Measurements from ENCODE around the gene PPIL1.

Gene PPIL1

DNA sequence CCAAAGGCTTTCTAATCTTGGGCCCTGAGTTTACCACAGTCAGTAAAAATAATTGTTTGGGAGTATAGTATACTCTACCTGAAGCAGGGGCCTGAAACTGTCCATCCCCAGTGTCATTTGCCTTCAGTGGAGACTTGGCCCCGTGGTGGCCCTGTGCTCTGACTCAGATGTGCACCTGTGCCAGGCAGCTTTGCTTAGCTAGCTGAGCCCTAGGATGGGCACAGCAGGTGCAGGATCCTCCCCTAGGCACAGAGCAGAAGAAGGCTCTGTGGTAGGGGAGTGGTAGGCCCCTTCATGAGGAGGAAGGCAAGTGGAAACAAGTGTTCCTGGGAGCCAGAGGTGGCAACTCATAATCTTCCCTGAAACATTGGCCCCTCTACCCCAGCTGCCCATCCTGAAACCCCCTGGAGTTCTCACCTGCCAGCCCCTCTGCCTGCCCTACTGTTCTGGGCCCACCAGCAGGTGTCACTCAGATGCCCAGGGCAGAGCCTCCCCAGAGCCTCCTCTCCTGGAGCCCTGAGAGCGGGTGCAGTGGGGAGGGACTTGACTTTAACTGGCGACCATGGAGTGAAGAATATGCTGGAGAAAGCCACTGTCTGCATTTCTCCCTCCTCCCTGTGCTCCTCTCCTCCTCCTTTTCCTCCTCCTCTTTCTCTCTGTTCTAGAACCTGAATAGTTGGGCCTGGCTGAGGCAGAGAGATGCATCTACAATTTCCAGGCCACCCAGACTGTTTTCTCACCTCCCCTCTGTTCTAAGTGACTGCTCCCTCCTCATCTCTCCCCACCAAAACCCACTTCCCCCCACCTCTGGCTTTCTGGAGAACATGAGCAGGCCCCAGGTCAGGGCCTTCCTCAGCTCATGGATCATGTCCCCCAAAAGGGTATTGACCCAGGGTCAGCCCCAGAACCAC lies 38.2 kb downstream of the PPIL1 start:
- DNase-seq (ENCODE audit: low read depth in 2 of 2), result no peak

DNA sequence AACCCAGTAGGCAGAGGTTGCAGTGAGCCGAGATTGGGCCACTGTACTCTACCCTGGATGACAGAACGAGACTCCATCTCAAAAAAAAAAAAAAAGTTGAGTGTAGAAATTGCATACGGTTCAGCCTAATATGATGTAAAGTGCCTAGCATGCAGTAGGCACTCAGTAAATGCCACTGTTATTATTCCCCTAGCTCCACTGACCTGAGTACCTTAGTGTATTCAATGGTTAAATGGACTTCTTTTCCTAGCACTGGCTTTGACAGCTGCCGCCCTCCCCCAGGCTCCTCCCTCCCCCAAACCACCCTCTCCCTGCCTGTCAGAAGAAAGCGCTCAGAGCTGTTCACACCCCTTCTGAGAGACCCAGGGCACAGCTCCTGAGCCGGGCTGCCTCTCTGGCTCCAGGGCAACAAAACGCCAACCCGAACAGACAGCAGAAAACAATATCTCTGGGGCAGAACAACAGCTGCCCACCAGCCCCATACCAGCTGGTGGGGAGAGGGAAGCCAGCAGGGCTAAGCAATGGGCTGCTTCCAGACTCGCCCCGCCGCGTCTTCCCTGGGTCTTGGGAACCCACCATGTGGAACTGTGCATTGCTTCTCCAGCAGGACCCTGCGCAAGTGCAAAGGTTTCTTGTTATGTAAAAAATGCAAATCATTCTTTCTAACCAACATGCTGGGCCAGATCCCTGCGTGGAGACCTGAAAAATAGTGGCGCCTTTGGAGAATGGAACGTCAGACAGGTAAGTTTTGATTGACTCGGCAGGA lies 39.8 kb downstream of the PPIL1 start:
- DNase-seq (ENCODE audit: low read depth in 2 of 2), result no peak

DNA sequence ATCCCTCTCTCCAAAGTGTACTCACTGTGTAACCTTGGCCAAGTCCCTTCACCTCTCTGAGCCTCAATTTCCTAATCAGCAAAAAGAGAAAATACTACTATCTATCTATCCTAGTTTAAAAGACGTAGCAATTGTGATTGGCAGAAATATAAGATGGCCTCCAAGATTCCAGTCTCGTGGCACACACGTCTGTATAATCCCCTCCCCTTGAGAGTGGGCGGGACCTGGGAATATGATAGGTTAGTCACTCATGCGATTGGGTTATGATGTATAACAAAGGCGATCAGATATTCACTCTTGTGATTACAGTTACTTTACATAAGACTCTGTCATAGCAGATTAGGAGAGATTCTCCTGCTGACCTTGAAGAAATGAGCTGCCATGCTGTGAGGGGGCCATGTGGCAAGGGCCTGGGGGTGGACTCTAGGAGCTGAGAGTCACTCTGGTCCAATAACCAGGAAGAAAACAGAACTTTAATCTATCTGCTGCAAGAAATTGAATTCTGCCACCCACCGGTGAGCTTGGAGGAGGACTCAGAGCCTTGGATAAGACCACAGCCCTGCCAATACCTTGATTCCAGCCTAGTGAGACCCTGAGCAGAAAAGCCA lies 41.3 kb downstream of the PPIL1 start:
- DNase-seq (ENCODE audit: low read depth in 2 of 2), result no peak

DNA sequence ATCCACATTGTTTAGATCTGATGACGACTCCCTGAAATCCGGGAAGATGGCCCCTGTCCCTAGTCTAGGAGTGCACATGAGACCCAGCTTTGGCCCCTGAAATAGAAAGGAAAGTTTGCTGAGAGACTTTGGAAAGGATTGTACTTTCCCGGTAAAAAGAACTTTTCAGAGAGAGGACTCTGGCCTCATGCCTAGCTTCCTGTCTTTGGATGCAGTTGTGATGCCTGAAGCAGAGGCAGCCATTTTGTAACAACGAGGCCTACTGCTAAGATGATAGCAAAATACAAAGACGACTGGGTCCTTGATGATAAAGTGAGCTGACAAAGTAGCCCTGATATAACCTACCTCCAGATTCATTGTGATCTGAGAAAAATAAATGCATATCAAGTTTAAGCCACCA lies 42.3 kb downstream of the PPIL1 start:
- no peak for DNase-seq (ENCODE audit: low read depth in 2 of 2)

DNA sequence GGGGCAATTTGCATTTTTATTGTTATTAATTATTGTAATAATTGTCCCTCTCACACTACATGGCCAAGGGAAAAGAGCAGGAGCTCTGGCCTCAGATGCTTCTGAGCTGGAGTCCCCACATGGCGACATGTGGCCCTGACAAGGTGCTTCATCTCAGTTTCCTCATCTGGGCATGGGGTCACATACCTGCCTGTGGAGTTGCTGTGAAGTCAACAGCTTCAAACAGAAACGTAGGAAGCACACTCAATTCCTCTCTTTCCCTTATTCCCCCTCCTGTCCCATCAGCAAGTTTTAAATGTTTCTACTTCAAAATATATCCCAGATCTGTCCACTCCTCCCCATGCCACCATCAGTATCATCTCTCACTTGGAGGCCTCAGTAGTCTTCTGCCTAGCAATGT lies 44.0 kb downstream of the PPIL1 start:
- no peak for DNase-seq (ENCODE audit: low read depth in 2 of 2)

DNA sequence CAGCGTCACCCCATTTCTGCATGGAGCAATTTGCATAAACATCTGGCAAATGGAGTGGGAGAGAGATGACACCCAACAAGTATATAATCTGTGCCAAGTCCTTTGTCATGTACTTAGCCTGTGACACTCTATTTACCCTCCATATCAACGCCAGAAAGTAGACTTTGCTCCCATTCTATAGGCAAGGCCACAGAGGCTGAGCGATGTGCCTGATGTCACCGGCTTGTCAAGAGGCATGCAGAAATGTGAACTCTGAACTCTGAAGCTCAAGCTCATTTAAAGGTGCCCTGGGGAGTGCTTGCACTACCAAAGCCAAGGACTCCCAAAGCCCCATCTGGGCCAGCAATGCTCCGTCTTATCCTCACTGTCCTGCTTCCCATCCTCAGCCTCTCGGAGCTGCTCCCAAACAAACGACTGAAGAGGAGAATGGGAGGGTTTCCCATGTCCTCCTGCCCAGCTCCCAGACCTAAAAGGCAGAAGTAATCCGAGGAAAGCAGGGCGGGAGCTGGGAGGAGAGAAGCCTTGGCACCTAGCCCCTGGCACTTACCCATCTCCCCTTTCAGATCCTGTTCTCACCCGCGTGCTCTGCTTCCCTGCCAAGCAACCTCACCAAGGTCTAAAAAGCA lies 44.6 kb downstream of the PPIL1 start:
- DNase-seq (ENCODE audit: low read depth in 2 of 2), result no peak

DNA sequence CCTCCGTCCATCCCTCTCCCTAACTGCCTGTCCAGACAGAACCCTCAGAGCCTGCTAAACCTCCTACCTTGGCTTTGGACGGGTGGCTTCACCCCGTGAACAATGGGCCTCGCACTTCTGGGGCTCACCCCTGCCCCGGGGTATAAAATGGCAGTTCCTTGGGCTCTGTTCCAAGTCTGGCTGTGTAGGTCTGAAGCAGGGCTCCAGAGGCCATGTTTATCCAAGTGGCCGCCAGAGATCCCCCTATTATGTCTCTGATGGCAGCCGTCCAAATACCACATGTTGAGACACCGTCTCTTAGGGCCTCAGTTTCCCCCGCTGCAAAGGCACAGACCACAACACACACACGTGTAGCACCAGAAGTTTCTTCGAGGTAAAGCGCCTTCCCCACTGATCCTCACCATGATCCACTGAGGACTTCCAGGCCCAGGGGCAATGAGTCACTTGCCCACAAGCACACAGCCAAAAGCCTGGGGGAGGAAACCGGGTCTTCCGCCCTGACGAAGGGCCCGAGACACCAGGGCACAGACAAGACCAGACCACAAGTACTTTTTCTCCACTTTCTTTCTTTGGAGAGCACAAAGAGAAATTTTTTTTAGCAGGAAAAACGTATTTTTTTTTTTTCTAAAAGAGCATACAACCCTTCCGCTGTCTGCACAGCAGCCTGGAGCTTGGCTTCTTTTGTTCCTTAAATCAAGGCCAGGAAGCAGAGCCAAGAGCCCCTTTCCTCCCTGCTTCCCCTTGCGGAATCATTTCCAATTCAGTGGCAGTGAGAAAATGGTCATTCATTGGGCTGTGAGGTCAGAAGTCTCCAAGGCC lies 47.1 kb downstream of the PPIL1 start:
- DNase-seq (ENCODE audit: low read depth in 2 of 2), result no peak

DNA sequence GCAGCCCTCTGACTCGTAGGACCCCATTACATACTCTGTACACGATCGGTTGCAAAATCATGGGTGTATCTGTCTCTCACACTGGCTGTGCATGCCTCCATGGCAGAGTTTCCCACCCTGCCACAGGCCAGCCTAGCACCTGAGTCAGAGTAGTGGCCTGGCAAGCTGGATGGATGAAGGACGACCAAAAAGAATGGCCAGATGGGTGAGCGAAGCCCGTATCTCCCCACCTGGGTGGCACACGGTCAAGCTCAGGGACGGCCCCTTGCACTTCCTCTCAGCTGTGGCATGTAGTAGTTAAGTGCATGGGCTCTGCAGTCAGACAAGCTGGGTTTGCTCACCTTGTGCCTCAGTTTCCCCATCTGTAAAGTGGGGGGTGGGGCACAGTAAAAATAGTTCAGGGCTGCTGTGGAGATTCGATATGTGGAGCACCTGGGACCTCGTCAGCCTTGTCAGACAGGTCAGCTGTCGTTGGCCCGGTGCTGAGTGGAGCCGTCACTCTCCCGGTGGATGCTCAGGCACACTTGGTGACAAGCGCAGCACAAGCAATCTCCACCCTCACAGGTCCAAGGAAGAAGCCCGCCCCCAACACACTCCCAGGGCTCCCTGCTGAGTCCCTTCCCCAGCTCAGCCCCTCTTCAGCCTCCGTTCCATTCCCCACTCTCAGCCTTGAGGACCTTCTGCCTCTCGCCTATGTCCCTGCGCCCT lies 47.9 kb downstream of the PPIL1 start:
- no peak for DNase-seq (ENCODE audit: low read depth in 2 of 2)

DNA sequence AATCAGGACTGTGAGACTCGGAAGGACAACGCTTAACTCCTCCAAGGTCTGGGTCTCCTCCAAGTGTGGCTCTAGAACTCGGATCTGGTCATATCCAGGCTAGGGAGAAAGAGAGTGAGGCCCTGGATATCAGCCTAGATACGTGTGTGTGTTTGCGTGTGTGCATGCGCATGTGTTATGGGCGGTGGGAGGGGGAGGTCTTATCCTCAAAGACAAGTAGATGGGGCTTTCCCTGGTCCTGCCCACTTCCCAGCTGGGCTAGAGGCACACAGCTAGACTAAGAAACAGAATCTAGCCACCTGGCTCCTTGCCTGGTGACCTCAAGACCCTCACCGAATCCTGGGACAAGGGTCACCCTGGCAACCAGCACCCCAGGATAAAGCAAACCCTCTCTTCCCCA lies 48.6 kb downstream of the PPIL1 start:
- DNase-seq (ENCODE audit: low read depth in 2 of 2), result no peak

DNA sequence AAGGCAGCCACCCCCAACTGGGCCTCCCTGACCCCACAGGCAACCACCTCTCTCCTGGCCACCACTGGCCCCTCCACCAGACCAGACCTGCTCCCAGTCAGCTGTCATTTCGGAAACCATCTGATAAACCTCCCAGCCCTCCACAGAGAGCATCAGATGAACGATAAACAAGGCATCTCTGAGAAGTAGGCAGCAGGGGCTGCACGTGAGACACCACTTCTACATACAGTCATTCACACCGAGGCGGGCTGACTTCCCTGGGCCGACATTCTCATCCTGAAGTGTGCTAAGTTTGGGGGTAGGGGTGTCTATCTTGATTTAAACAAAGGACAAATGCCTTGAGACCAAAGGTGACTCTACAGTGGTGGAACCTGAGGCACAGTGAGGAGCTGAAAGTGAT lies 49.2 kb downstream of the PPIL1 start:
- no peak for DNase-seq (ENCODE audit: low read depth in 2 of 2)

DNA sequence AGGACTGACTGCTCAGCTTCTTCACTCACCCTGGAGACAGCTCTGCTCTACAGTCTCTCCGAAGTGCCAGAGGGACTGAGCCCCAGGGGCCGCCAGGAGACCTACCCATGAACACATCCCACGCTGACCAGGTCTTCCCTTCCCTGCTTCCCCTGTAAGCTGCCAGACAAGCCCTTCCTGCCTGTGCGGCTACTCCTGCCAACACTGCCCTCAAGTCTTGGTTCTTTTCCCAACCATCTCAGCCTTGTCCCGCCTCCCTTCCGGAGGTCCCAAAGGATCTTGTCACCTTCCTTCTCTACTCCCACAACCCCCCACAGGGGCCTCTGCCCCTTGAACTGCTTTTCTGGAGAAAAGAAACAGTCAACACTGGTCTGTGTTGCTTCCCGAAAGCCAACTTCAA lies 50.4 kb downstream of the PPIL1 start:
- DNase-seq (ENCODE audit: low read depth in 2 of 2), result no peak

DNA sequence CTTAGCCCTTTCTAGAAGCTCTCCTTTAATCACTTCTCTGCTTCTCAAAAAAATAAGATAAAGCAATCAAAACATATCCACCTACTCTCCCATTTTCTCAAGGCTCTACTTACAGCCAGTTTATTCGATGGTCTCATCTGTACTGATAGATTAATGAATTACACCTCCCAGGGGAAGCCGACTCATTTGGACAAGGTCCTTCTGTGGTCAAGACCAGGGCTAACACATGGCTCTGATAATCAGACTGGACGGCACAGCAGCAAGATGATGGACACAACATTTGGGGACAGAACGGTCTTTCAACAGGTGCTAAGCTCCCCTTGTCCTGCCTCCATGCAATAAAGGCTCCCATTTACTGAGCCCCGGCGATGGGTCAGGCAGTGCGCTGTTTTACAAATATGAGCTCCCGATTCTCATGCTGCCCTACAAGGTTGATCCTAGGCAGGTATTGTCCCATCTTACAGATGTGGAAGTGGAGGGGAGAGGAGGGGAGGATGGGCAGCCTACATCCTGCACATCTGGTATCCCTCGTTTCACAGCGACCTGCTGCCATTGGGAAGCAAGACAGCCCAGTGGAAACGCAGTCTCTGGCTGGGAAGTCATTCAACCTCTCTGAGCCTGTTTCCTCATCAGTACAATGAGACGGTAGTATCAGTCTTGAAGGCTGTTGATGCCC lies 51.0 kb downstream of the PPIL1 start:
- no peak for DNase-seq (ENCODE audit: low read depth in 2 of 2)

DNA sequence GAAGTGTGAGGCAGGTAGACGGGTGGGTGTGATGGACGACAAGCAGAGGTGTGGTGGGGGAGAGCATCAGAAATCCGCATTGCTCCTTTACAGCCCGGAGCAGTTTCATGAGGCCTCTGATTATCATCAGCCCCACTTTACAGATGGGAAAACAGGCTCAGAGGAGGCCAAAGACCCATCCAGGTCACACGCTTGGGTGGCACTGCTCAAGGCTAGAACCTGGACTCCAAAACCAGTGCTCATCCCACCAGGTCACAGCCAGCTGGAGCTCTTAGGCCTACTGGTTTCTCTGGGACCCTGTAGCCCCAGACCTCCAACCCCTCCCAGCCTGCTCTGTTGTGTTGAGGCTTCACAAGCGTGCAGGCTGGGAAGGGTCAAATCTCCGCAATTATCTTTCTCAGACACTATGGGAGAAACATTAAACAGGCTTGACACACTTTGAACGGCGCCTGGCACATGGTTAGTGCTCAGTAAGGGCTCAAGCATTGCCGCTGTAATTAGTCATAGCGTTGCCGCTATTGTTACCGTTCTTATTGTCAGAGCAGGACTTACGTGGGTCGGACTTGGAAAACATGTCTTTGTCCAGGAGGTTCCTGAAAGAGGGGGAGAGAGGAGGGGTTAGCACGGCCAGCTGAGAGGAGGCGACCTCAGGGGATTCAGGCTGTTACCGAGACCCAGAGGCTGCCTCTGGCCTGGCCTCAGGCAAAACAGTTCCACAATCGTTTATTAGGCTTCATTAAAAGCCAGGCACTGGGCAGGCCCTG lies 51.9 kb downstream of the PPIL1 start:
- no peak for DNase-seq (ENCODE audit: low read depth in 2 of 2)

DNA sequence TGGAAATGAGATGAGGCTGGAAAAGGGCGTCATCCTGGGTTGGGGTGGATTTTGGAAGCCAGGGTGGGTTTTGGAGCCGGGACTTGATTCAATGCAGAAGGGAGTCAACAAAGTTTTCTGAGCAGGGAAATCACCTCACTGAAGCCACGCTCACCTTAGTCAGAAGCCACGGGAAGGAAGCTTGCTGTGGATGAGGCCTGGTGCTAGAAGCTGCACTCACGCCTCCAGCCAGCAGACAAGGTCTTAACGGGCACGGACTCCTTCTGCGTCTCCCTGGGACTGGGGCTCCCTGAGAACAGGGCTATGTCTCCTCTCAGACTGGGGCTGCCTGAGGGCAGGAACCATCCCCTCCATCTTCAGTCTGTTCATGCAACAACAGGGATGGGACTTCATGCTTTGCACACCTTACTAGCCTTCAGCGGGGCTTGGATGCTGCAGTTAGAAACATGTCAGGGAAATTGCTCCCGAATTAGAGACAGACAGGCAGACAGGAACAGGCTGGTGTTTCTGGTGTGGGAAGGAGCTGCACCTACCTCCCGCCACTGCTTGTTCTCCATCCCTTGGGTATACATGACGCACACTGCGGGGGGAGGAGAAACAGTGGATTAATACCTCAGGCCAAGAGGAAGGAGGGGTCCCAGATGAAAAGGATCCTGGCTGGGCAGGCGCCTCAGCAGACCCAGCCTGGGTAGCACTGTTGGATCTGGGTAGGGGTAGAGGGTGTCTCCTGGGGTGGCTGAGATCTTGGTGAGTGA lies 52.8 kb downstream of the PPIL1 start:
- DNase-seq (ENCODE audit: low read depth in 2 of 2), result no peak

DNA sequence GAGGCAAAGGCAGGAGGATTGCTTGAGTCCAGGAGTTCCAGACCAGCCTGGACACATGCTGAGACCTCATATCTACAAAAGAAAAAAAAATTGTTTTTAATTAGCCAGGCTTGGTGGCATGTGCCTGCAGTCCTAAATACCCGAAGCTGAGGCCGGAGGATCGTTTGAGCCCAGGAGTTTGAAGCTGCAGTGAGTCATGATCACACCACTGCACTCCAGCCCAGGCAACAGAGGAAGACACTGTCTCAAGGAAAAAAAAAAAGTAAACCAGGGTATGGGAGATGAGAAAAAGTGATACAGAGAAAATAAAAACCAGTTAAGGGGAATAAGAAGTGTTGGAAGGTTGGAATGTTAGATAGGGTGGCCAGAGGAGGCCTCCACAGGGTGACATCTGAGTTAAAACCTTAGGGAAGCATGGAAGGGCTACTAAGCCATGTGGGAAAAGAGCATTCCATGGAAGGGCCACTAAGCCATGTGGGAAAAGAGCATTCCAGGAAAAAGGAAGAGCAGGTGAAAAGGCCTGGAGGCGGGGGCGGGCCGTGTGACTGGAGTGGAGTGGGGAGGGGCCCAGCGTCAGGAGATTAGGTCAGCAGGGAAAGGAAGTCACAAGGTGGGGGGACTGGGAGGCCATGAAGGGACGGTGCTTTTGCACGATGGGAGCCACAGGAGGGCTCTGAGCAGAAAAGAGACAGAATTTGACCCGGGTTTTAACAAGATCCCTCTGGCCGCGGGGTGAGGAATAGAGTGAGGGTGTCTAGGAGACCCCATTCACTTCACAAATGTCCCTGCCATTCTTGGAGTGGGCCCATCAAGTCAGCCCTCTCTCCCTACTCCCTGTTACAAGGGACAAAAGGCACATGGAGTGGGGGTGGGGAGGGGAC lies 53.7 kb downstream of the PPIL1 start:
- no peak for DNase-seq (ENCODE audit: low read depth in 2 of 2)

DNA sequence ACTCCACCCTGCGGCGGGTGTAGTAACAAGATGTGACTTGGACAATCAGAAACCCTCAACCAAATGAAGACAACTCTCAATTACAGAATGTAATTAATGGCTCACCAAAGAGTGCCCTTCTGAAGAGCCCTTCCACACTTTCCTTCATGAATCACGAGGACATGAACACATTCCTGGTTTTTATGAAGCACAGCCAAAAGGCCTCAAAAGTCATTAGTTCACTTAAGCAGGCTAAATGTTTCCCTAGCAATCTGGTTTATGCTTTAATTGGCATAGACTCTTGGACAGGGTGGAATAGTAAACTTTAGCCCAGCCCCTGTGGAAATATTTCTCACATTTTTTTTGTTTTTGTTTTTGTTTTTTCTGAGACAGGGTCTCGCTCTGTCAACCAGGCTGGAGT lies 55.8 kb downstream of the PPIL1 start:
- no peak for DNase-seq (ENCODE audit: low read depth in 2 of 2)

DNA sequence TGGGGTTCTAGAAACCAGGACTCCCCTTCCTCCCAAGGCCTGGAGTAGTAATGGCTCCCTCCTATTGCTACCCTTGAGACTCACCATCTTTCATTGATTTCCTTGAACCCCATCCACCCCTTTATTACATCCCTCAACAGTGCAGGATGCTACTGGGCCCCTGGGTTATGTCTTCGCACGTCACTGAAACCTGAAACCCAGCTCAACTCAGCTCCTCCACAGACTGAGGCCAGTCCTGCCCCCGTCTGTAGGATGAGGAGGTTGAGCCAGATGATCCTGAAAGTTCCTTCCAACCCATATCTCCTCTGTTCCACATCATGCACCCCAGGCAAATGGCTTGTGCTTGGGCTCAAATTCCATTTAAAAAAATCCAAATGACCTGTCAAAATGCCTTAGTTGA lies 56.8 kb downstream of the PPIL1 start:
- DNase-seq (ENCODE audit: low read depth in 2 of 2), result no peak
